Lower leg skin (tissue), 3 donors: ENCODE measurements around the gene UBTD1.

Experiments used
- POLR2A ChIP-seq, 2 donors: fragments of 450-650 bp; IDR thresholded peaks; one replicate each; pipeline ENCODE4 v1.6.1; 2016 to 2017; ENCODE audit warnings: antibody characterized with exemption in 2 of 2, mild to moderate bottlenecking in 1 of 2, moderate library complexity in 1 of 2
- TF ChIP-seq, protein P1 (sequence below), 3 donors: fragments of 450-650 bp; IDR thresholded peaks; one replicate each; pipeline ENCODE4 v1.5.1; 2016; ENCODE audit warnings: antibody characterized with exemption in 3 of 3, mild to moderate bottlenecking in 3 of 3, moderate library complexity in 2 of 3

GRCh38 chr10:97538411-97538810 is 39.7 kb downstream of the UBTD1 start:
- TF ChIP-seq, protein P1, sequence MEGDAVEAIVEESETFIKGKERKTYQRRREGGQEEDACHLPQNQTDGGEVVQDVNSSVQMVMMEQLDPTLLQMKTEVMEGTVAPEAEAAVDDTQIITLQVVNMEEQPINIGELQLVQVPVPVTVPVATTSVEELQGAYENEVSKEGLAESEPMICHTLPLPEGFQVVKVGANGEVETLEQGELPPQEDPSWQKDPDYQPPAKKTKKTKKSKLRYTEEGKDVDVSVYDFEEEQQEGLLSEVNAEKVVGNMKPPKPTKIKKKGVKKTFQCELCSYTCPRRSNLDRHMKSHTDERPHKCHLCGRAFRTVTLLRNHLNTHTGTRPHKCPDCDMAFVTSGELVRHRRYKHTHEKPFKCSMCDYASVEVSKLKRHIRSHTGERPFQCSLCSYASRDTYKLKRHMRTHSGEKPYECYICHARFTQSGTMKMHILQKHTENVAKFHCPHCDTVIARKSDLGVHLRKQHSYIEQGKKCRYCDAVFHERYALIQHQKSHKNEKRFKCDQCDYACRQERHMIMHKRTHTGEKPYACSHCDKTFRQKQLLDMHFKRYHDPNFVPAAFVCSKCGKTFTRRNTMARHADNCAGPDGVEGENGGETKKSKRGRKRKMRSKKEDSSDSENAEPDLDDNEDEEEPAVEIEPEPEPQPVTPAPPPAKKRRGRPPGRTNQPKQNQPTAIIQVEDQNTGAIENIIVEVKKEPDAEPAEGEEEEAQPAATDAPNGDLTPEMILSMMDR (IDR thresholded peaks at IDR 0.05) = no peak
- TF ChIP-seq POLR2A (IDR thresholded peaks at IDR 0.05) = no peak
